Glomerular visceral epithelial cell (primary cell): Measurements from ENCODE around the gene CCNG2.
"Not testable (repeated sequence)": the region's sequence is repeated elsewhere in the genome, so short reads cannot be mapped to it uniquely, and the experiment has no call there.

Source experiments
- DNase-seq: peaks from one replicate; pipeline ENCODE4 v3.0.0-alpha.2; 2016; ENCODE audit errors: extremely low spot score

Gene CCNG2

DNA sequence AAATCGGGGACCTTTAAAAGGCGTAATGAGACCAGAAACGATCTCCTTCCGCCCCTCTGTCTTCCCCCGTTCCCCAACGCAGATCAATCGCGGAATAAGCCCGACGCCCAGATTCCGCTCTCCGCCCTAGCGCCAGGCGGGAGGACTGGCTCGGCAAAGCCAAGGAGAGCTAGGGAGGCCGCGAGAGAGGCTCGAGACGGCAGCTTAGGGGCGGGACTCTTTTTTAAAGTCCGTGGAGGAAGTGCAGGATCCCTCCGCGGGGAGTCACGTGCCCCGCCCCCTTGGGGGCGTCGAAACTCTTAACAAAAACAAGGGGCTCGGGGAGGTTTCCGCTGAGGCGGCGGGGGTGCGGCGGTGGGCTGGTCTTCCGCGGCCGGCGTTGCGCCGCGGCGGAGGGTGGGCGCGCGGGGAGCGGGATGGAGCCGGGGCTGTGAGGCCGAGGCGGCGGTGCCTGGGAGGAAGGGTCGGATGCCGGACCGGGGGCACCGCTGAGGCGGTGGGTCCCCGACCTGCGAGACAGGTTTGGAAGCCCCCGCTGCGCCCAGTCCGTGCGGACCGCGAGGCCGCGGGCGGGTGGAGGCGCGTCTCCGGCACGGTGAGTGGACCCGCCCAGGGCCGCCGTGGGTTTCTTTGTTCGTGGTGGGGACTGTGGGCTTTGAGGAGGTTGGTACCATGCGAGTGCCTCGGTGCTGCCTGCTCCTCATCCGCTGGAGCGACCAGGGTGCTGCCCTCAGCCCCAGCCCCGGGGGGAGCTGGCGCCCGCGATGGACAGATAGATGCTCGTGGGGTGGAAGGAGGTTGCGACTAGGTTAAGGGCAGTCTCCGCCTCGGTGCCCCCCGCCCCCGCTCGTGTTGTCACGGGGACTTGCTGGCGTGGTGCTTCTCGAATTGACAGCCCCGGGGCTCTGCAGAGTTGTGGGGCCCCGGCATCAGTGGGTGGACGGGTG, at the start of gene CCNG2:
Gene CCNG2 (plus strand): TSS at position 296 of the 947 bp plus-strand sequence. CDS start 1,326 bp downstream, outside the sequence.
- DNase-seq, result peak; percentile 92

- no peak for DNase-seq
Measured at GRCh38 chr4:77110730-77111129, 46.3 kb upstream of the CCNG2 start.

- no peak for DNase-seq
Measured at GRCh38 chr4:77113069-77113468, 43.9 kb upstream of the CCNG2 start.

DNA sequence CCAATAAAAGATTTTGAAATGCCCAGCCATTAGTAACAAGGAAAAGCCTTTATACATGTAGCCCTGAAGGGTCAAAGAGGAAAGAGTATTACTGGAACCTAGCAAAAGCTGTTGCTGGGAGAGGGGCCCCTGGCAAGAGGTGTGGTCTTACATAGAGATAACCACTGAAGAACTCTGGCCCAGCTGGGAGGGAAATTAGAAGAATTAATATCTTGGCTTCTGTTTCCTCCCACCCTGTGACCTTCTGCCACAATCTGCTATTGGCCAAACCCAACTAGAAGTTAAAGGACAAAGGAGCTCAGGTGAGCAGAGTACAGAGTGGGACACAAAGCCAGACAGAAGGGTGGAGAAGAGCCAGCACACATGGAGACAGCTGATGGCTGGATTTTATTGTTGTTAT, 39.3 kb upstream of the CCNG2 start:
- DNase-seq, result no peak

GRCh38 chr4:77120886-77121508, 36.0 kb upstream of the CCNG2 start:
- no peak for DNase-seq

- no peak for DNase-seq
Measured at GRCh38 chr4:77121736-77122240, 35.2 kb upstream of the CCNG2 start.

GRCh38 chr4:77122656-77123055, 34.4 kb upstream of the CCNG2 start:
- no peak for DNase-seq

DNA sequence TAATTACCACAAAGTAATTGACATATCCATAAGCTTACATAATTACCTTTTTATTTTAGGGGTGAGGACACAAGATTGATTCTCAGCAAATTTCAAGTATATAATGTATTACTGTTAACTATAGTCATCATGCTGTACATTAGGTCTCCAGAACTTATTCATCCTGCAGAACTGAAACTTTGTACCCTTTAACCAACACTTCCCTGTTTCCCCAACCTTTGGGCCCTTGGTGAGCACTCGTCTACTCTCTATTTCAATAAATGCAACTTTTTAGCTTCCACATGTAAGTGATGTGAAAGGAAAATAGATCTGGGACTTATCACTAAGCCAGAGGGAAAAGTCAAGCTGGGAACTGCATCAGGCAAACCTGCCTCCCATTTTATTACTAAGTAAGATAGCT, 33.6 kb upstream of the CCNG2 start:
- no peak for DNase-seq

DNA sequence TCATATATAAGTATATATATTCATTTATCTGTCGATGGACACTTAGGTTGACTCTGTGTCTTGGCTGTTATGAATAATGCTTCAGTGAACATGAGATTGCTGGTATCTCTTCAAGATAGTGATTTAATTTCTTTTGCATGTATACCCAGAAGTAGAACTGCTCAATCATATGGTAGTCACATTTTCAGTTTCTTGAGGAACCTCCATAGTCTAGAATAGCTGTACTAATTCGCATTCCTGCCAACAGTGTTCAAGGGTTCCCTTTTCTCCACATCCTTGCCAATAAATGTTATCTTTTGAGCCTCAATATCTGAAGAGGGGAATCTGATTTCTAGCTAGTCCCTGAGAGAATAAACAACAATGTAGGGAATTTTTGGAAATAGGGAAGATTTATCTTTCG, 32.4 kb upstream of the CCNG2 start:
- no peak for DNase-seq

DNA sequence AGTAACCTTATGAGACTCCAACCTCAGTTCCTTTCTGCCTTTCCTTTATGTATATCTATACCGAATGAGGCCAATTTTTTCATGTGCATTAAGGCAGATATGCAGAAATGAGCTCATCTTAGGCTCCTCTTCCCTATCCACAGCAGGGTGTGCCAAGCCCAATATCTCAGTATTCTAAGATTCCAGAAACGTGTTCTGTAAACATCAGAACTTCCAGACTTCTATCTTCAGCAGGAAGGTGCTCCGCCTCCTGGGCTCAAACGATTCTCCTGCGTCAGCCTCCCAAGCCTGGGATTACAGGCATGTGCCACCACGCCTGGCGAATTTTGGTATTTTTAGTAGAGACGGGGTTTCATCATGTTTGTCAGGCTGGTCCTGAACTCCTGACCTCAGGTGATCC, 31.0 kb upstream of the CCNG2 start:
- no peak for DNase-seq

GRCh38 chr4:77126809-77127208, 30.2 kb upstream of the CCNG2 start:
- no peak for DNase-seq

GRCh38 chr4:77127215-77127614, 29.8 kb upstream of the CCNG2 start:
- no peak for DNase-seq

DNA sequence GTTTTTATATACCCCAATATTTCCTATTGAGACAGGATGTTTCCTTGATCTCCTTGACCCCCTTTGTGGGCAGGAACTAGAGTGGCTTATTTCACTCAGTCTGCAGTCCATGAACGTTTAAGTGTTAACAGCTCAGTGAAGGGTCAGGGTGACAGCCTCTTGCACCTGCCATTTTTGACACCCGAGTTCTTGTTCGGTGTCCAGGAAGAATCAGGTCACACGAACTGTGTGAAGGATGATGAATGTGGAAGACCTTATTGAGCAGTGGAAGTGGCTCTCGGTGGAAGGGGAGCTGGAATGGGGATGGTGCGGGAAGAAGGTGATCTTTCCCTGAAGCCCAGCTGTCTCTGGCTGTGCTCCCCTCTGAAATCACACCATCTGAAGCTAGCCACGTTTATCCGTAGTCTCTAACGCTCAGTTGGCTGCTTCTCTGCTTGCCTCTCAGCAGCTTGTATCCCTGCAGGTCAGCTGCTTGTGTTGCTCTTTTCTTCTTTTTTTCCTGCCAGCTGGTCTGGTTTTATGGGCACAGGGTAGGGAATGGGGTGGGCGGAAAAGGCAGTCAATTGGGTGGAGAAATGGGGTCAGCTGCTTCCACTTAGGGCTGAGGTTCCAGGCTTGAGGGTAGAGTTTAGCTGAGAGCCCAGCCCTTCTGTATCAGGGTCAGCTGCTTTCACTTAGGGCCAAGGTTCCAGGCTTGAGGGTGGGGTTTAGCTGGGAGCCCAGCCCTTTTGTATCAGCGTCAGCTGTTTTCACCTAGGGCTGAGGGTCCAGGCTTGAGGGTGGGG, 29.0 kb upstream of the CCNG2 start:
- no peak for DNase-seq

DNA sequence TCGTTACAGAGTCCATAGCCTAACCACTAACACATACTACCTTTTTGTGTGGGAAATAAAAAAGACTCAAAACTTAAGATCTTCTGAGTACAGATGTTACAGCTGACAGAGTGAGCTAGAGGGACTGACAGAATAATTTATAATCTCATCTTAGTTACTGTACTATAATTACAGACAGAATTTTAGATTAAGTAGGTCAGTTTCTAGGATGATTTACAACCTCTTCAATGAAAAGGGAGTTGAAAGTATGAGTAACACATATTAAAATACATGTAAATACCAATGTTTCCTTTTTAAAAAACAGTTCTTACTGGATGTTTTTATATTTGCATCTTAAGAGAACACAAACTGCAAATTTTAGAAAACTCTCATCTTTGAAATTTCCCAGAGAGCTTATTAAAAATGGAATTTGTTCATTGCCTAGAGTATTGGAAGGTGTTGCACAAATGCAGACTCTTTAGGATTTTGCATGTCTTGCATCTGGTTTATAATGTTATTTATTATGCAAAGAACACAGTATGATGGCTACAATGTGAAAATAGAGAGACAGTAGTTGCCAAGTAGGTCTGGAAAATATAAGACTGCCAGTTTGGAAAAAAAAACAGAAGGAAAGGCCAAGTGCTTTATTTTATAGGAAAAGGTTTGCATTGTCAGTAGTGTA, 24.2 kb upstream of the CCNG2 start:
- no peak for DNase-seq

DNA sequence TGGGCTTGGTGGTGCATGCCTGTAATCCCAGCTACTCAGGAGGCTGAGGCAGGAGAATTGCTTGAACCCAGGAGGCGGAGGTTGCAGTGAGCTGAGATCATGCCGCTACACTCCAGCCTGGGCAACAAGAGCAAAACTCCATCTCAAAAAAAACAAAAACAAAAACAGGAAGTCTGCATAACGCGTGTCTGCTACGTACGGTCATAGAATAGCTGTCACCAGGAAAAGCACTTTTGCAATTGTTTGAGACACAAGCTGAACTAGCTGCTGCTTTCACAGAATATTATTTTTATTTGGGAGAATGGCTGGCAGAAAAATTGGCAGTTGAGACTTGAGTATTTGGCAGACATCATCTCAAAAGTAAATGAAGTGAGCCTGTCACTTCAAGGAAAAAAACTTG, 19.6 kb upstream of the CCNG2 start:
- not testable (repeated sequence) for DNase-seq

DNA sequence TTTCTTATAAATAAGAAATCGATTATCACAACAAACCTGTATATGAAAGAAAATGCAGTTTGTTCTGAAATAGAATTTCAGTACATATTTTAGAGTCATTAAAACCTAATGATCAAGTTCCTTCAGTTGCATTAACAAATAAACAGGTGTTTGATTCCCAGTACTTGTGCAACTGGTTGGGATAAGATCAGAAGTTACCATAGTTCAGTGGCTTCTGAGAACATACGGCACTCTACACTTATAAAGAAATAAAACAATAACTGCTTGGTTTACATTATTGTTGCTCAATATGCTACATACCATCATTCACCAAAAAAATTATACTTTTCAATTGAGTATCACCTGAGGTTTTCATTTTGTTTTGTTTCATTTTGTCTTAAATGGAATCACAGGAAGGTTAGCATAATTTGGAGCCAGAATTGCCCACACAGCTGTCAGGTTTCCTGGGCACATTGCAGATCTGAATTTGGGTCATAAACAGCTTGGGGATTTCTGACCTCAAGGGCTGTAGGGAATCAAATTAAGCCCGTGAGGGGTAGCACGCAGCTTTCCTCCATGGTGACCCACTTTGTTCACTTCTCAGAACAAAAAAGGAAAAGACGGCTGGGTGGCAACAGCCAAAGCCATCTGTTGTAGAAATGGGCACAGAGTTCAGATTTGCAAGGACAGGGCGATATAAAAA, 14.9 kb upstream of the CCNG2 start:
- no peak for DNase-seq

- no peak for DNase-seq
Measured at GRCh38 chr4:77142646-77143028, 14.4 kb upstream of the CCNG2 start.

DNA sequence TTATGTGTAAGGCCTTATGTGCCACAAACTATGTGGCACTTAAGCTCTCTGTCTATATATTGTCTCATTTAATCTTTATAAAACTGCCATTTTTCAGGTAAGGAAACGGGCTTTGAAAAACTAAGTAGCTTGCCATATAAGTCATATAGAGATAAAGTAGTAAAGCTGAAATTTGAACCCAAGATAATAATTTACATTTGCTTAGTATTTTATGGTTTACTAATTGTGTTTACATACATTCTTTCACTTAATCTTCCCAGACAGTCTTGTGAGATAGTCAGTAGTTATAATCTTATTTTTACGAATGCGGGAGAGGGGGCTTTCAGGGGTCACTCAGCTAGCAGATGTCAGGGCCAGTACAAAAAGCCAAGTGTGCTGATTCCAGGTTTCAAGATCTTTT, 13.9 kb upstream of the CCNG2 start:
- no peak for DNase-seq

DNA sequence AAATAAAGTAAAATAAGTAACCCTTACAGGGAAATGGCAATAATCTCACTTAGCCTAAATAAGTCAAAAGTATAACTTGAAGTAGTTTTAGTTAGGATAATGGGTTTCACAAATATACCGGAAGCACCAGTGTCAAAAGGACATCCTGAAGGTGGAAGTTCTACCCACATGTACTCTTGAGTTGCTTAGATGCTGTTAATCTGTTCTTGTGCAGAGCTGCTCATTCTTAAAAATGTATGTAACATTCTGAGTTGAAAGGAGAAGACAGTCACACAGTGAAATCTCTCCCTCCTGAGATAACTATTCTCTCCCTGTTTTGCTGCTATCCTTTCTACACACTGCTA, 11.2 kb upstream of the CCNG2 start:
- DNase-seq, result no peak

DNA sequence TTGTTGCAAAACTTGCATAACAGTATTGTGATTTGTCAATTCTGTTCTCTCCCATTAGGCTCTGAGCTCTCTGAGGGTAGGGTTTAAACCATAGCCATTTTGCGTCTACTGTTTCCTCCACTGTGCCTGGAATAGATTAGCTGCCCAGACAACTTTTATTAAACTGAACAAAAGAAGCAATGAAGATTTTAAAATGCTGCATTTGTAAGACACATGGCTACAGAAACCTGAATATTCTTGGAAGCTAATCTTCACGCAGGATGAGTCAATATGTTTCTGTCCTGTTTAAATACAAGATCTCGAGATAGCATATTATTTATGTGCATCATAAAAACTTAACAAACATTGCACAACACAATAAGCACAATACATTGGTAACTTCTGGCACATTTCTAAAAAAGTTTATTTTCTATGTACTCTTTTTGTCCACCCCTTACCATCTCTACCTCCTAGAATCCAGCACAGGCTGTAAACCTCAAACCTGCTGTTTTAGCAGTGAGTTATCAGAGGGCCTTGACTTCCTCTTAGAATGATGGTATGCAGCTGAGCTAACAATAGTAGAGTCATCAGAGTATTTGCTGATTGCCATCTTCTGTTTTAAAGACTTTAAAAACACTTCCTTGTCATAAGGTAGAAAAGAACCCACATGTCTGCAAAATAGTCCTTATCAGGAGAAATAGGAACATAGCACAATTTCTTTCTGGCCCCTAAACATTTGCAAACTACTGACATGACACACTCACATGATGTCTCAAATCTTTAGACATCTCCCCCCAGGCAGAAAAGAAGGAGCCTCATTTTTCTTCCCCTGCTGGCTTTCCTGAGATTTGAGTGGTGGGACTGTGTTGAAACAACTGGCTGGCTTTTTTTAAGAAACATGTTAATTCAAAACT, 10.6 kb upstream of the CCNG2 start:
- no peak for DNase-seq
